Measurements from ENCODE around the gene TBCE.

DNA sequence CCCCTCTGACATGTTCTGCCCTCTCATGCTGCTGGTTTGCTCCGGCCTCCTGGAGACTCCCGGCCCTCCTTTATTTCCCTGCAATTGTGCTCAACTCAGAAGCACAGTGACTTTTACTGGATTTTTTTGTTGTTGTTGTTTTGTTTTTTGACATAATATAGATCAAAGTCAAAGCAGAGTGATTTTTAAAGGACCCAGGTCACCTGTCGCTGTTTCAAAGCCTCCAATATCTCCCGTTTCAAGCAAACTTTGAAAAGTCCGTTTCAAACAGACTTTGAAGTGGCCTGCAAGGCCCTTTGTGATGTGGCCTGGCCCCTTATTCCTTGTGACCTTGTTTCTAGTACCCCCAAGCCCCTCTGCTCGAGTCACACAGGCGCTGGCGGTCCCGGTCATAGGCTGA is 58.1 kb downstream of the TBCE start:
- no peak for TF ChIP-seq POLR2A (IDR thresholded peaks at IDR 0.05)
- TF ChIP-seq EP300 (IDR thresholded peaks at IDR 0.05) = no peak
- TF ChIP-seq, protein P1, sequence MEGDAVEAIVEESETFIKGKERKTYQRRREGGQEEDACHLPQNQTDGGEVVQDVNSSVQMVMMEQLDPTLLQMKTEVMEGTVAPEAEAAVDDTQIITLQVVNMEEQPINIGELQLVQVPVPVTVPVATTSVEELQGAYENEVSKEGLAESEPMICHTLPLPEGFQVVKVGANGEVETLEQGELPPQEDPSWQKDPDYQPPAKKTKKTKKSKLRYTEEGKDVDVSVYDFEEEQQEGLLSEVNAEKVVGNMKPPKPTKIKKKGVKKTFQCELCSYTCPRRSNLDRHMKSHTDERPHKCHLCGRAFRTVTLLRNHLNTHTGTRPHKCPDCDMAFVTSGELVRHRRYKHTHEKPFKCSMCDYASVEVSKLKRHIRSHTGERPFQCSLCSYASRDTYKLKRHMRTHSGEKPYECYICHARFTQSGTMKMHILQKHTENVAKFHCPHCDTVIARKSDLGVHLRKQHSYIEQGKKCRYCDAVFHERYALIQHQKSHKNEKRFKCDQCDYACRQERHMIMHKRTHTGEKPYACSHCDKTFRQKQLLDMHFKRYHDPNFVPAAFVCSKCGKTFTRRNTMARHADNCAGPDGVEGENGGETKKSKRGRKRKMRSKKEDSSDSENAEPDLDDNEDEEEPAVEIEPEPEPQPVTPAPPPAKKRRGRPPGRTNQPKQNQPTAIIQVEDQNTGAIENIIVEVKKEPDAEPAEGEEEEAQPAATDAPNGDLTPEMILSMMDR (IDR thresholded peaks at IDR 0.05) = no peak

Data from upper lobe of left lung (tissue), 4 donors.